ENCODE data around the gene IHH. TPM values are rescaled to one million over a fixed set of nuclear protein-coding genes. Genes with fewer than 3 reads are reported as not detected.

IHH gene
- total RNA-seq, 1 donor = not detected

GRCh38 chr2:219056896-219057708, 3.6 kb downstream of the IHH start:
- no peak for TF ChIP-seq CTCF (IDR thresholded peaks at IDR 0.05; ENCODE audit: insufficient read depth, low read depth, low read length)
- no peak overlapping the region for H3K4me3 ChIP-seq (ENCODE audit: low read depth, low read length)
- no peak for DNase-seq (ENCODE audit: low read depth)

- no peak overlapping the region for H3K4me3 ChIP-seq (ENCODE audit: low read depth, low read length)
- no peak for DNase-seq (ENCODE audit: low read depth)
- no peak for TF ChIP-seq CTCF (IDR thresholded peaks at IDR 0.05; ENCODE audit: insufficient read depth, low read depth, low read length)
These were observed 4.4 kb downstream of the IHH start for GRCh38 chr2:219056176-219056895.

GRCh38 chr2:219054956-219055903, 5.5 kb downstream of the IHH start:
- no peak for TF ChIP-seq CTCF (IDR thresholded peaks at IDR 0.05; ENCODE audit: insufficient read depth, low read depth, low read length)
- H3K4me3 ChIP-seq (ENCODE audit: low read depth, low read length) = no peak overlapping the region
- DNase-seq (ENCODE audit: low read depth) = no peak

GRCh38 chr2:219049282-219049681, 11.4 kb downstream of the IHH start:
- no peak for DNase-seq (ENCODE audit: low read depth)
- TF ChIP-seq CTCF (IDR thresholded peaks at IDR 0.05; ENCODE audit: insufficient read depth, low read depth, low read length) = no peak
- no peak overlapping the region for H3K4me3 ChIP-seq (ENCODE audit: low read depth, low read length)

GRCh38 chr2:219045937-219046550, 14.7 kb downstream of the IHH start:
- H3K4me3 ChIP-seq (ENCODE audit: low read depth, low read length) = no peak overlapping the region
- peak; percentile 37 for DNase-seq (ENCODE audit: low read depth)
- TF ChIP-seq CTCF (IDR thresholded peaks at IDR 0.05; ENCODE audit: insufficient read depth, low read depth, low read length) = no peak

- no peak overlapping the region for H3K4me3 ChIP-seq (ENCODE audit: low read depth, low read length)
- no peak for DNase-seq (ENCODE audit: low read depth)
- no peak for TF ChIP-seq CTCF (IDR thresholded peaks at IDR 0.05; ENCODE audit: insufficient read depth, low read depth, low read length)
These were observed 18.0 kb downstream of the IHH start for GRCh38 chr2:219042750-219043149.
